OCI-LY7 (cell line): Measurements from ENCODE around the gene ADISSP.

Experiments
- EZH2phosphoT487 ChIP-seq: fragments of 200-600 bp; sonication (generic); IDR thresholded peaks from 2 replicates; pipeline ENCODE4 v1.6.1; 2018; ENCODE audit warnings: low read depth, borderline replicate concordance, mild to moderate bottlenecking, mixed run types, antibody characterized with exemption, low read length, moderate library complexity, mixed read lengths
- TF ChIP-seq, protein P1 (sequence below): fragments of 200-600 bp; sonication (generic); conservative IDR thresholded peaks from 2 replicates; pipeline ENCODE4 v1.5.1; 2014; ENCODE audit warnings: mild to moderate bottlenecking, antibody characterized with exemption, low read length, moderate library complexity, mixed read lengths

DNA sequence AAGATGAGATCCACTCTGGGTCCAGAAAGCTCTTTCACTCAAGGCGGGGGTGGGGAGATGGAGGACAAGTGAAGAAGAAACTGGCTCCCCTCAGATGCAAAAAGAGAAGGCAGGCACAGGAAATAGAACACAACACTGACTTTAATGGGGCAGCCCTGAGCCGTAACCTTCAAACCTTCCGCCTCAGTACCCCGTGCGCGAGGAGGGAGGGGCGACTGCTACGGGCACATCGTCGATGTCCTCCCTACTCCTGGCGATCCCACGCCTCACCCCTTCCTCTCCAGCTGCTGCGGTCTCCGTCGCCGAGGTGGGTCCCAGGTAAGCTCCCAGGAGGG, 9.8 kb upstream of the ADISSP start:
- TF ChIP-seq, protein P1, sequence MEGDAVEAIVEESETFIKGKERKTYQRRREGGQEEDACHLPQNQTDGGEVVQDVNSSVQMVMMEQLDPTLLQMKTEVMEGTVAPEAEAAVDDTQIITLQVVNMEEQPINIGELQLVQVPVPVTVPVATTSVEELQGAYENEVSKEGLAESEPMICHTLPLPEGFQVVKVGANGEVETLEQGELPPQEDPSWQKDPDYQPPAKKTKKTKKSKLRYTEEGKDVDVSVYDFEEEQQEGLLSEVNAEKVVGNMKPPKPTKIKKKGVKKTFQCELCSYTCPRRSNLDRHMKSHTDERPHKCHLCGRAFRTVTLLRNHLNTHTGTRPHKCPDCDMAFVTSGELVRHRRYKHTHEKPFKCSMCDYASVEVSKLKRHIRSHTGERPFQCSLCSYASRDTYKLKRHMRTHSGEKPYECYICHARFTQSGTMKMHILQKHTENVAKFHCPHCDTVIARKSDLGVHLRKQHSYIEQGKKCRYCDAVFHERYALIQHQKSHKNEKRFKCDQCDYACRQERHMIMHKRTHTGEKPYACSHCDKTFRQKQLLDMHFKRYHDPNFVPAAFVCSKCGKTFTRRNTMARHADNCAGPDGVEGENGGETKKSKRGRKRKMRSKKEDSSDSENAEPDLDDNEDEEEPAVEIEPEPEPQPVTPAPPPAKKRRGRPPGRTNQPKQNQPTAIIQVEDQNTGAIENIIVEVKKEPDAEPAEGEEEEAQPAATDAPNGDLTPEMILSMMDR: no peak
- TF ChIP-seq EZH2phosphoT487: no peak
